DOHH2 (cell line): Measurements from ENCODE around the gene EOGT.

Experiments
- H3F3A ChIP-seq: fragments of 200-600 bp; sonication (generic), shearing (Covaris generic); 2 replicates; pipeline ENCODE4 v1.6.0; 2016; ENCODE audit warnings: antibody characterized with exemption, mild to moderate bottlenecking; ENCODE audit not compliant: control insufficient read depth, insufficient read depth
- H3K27ac ChIP-seq: fragments of 200-600 bp; sonication (generic); 2 replicates; pipeline ENCODE4 v1.5.1; 2014; ENCODE audit warnings: low read depth, mild to moderate bottlenecking, low read length, moderate library complexity
- H3K27me3 ChIP-seq: fragments of 200-600 bp; sonication (generic); 2 replicates; pipeline ENCODE4 v1.6.1; 2014; ENCODE audit warnings: mild to moderate bottlenecking, low read length, mixed read lengths; ENCODE audit not compliant: control insufficient read depth
- H3K36me3 ChIP-seq: fragments of 200-600 bp; sonication (generic); 2 replicates; pipeline ENCODE4 v1.6.1; 2014; ENCODE audit warnings: mild to moderate bottlenecking, low read length, moderate library complexity, mixed read lengths; ENCODE audit not compliant: control insufficient read depth
- H3K4me1 ChIP-seq: fragments of 200-600 bp; sonication (generic); 2 replicates; pipeline ENCODE4 v1.6.1; 2014; ENCODE audit warnings: mild to moderate bottlenecking, low read length, mixed read lengths; ENCODE audit not compliant: control insufficient read depth
- H3K4me2 ChIP-seq: fragments of 200-600 bp; sonication (generic); 2 replicates; pipeline ENCODE4 v1.6.0; 2014; ENCODE audit warnings: mild to moderate bottlenecking, low read length, moderate library complexity
- H3K4me3 ChIP-seq: fragments of 200-600 bp; sonication (generic); 2 replicates; pipeline ENCODE4 v1.5.1; 2014; ENCODE audit warnings: mild to moderate bottlenecking, low read length, mixed read lengths
- H3K79me2 ChIP-seq: fragments of 200-600 bp; sonication (generic); 2 replicates; pipeline ENCODE4 v1.6.1; 2014; ENCODE audit warnings: mild to moderate bottlenecking, low read length, mixed read lengths; ENCODE audit not compliant: control insufficient read depth
- H3K9me2 ChIP-seq: fragments of 200-600 bp; sonication (generic); replicated peaks from 2 replicates; pipeline ENCODE4 v1.6.1; 2014; ENCODE audit warnings: mild to moderate bottlenecking, low read length, mixed read lengths; ENCODE audit not compliant: control insufficient read depth
- H3K9me3 ChIP-seq: fragments of 200-600 bp; sonication (generic); 2 replicates; pipeline ENCODE4 v1.6.1; 2014; ENCODE audit warnings: antibody characterized with exemption, low read length, mixed read lengths; ENCODE audit not compliant: control insufficient read depth, insufficient read depth
- H4K20me1 ChIP-seq: fragments of 200-600 bp; sonication (generic); 2 replicates; pipeline ENCODE4 v1.6.0; 2014; ENCODE audit warnings: low read depth, mild to moderate bottlenecking, antibody characterized with exemption, low read length, moderate library complexity; ENCODE audit not compliant: control insufficient read depth, insufficient read depth
- EZH2phosphoT487 ChIP-seq: fragments of 200-600 bp; sonication (generic); IDR thresholded peaks from 2 replicates; pipeline ENCODE4 v1.6.1; 2017; ENCODE audit warnings: borderline replicate concordance, mild to moderate bottlenecking, antibody characterized with exemption, low read length, moderate library complexity, mixed read lengths
- TF ChIP-seq, protein P1 (sequence below): fragments of 200-600 bp; sonication (generic); IDR thresholded peaks from one replicate; pipeline ENCODE4 v1.5.1; 2014; ENCODE audit warnings: antibody characterized with exemption, mild to moderate bottlenecking, low read depth, low read length; ENCODE audit not compliant: poor library complexity, severe bottlenecking

The EOGT gene

DNA sequence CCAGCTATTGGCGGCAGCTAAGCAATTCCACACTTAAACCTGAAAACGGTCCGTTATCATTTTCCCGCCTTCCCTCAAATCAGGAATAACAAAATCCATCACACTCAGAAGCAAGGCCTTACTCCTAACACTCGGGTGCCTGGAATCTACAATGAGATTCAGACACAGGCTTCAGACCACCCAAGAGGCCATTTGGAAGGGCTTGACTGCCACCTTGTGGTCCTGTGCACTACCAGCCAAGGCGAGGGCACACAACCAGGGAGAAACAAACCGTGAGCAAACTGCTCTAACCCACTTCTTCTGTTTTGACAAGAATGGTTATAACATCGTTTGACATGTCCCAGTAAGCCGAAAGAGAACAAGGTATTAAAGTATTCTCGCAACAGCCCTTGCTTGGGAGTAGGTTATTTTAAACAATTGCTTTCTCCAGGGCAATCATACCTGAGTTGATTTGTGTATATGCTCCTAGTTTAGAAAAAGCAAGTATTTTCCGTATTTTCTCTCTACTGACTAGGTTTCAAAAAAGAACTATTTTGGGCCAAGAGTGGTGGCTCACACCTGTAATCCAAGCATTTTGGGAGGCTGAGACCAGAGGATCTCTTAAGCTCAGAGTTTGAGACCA lies 41.0 kb downstream of the EOGT start:
- Histone ChIP-seq H4K20me1 (no peaks in the 10 kb centered on the region), H3K4me3 (no peak overlapping the region), H3K4me2 (no peak overlapping the region), H3K9me2 (no peaks in the 10 kb centered on the region), H3K27ac (no peak overlapping the region), H3K9me3 (no peaks in the 10 kb centered on the region), H3K4me1 (no peaks in the 10 kb centered on the region), H3F3A (no peaks in the 10 kb centered on the region), H3K36me3 (no peaks in the 10 kb centered on the region), H3K27me3 (peaks cover 8% of the 10 kb centered on the region; the same call in 1 of the 2 replicates), H3K79me2 (no peaks in the 10 kb centered on the region)
- TF ChIP-seq EZH2phosphoT487 = no peak
- TF ChIP-seq, protein P1, sequence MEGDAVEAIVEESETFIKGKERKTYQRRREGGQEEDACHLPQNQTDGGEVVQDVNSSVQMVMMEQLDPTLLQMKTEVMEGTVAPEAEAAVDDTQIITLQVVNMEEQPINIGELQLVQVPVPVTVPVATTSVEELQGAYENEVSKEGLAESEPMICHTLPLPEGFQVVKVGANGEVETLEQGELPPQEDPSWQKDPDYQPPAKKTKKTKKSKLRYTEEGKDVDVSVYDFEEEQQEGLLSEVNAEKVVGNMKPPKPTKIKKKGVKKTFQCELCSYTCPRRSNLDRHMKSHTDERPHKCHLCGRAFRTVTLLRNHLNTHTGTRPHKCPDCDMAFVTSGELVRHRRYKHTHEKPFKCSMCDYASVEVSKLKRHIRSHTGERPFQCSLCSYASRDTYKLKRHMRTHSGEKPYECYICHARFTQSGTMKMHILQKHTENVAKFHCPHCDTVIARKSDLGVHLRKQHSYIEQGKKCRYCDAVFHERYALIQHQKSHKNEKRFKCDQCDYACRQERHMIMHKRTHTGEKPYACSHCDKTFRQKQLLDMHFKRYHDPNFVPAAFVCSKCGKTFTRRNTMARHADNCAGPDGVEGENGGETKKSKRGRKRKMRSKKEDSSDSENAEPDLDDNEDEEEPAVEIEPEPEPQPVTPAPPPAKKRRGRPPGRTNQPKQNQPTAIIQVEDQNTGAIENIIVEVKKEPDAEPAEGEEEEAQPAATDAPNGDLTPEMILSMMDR = peak; percentile 84

DNA sequence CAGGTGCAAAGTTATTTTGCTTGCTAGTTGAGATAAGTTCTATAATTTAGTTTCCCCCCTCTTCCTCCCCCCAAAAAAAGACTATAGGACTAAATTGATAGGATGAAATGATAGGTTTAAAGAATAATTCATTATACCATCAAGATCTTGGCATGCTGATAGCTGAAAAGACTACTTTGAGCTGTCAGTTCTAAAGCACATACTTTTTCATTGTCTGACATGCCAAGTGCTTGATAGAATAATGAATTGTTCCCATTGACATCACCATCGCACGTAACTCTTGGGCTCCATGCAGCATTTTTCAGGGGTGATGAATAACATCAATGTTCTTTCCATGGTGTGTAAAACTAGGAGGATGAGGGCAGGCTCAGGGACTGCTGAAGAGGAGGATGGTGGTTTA lies 48.8 kb downstream of the EOGT start:
- Histone ChIP-seq H3K9me2 (no peaks in the 10 kb centered on the region), H3K36me3 (no peaks in the 10 kb centered on the region), H3K9me3 (no peaks in the 10 kb centered on the region), H3K4me3 (no peak overlapping the region), H3K4me2 (no peak overlapping the region), H3K27ac (no peak overlapping the region), H4K20me1 (no peaks in the 10 kb centered on the region), H3F3A (no peaks in the 10 kb centered on the region), H3K79me2 (no peaks in the 10 kb centered on the region), H3K4me1 (no peaks in the 10 kb centered on the region), H3K27me3 (peaks cover 6% of the 10 kb centered on the region)
- no peak for TF ChIP-seq EZH2phosphoT487

GRCh38 chr3:68963891-68964290 lies 49.6 kb downstream of the EOGT start:
- Histone ChIP-seq H3K79me2 (no peaks in the 10 kb centered on the region), H3K27me3 (peaks cover 6% of the 10 kb centered on the region), H3K4me2 (no peak overlapping the region), H4K20me1 (no peaks in the 10 kb centered on the region), H3F3A (no peaks in the 10 kb centered on the region), H3K9me3 (no peaks in the 10 kb centered on the region), H3K27ac (no peak overlapping the region), H3K4me1 (no peaks in the 10 kb centered on the region), H3K4me3 (no peak overlapping the region), H3K9me2 (no peaks in the 10 kb centered on the region), H3K36me3 (no peaks in the 10 kb centered on the region)
- TF ChIP-seq EZH2phosphoT487 = no peak
- TF ChIP-seq, protein P1 = no peak

- Histone ChIP-seq H3K4me2 (no peak overlapping the region), H3F3A (no peaks in the 10 kb centered on the region), H3K79me2 (no peaks in the 10 kb centered on the region), H3K4me3 (no peak overlapping the region), H4K20me1 (no peaks in the 10 kb centered on the region), H3K9me2 (no peaks in the 10 kb centered on the region), H3K36me3 (no peaks in the 10 kb centered on the region), H3K27me3 (peaks cover 6% of the 10 kb centered on the region; the same call in 1 of the 2 replicates), H3K9me3 (no peaks in the 10 kb centered on the region), H3K27ac (no peak overlapping the region), H3K4me1 (no peaks in the 10 kb centered on the region)
- TF ChIP-seq, protein P1 = no peak
- TF ChIP-seq EZH2phosphoT487 = no peak
These were observed 50.1 kb downstream of the EOGT start for GRCh38 chr3:68963376-68963775.
